HG02938 (cell line): ENCODE results near the gene CRYAA.

Experiments used
- ATAC-seq: cut with Tn5 transposase; IDR thresholded peaks from one replicate; pipeline ENCODE4 v1.9.1; 2021; ENCODE audit warnings: mild to moderate bottlenecking, moderate library complexity; ENCODE audit not compliant: unreplicated experiment

Gene CRYAA

DNA sequence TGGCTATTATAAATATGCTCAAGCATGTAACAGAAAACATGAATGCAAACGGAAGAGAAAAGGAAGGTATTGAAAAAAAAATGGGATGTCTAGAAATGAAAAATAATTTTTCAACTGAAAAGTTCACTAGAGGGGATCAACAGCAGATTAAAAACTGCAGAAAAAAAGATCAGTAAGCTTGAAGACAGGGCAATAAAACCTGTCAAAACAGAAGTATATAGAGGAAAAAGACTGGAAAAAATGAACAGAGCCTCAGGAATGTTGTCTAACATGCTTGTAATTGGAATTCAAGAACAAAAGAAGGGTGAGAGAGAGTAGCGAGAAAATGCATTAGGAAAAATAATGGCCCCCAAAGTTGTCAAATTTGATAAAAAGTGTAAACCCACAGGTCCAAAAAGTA, 29.6 kb downstream of the CRYAA start:
- no peak for ATAC-seq

DNA sequence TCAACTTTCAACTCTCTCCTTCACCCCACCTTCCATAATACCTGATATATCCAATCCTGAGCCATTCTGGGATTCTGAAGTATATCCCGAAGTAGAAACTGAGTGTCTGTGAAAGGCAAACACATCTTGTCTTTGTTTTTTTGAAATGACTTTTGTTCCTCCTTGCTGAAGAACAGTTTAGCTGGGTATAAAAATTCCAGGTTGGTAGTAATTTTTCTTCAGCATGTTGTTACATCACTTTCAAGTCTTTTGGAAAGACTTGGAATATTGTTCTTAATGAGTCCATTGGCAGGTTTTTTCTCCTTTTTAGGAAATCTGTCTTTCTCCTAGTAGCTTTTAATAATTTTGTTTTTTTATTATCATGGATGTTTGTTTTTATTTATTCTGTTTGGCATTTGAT, 32.7 kb downstream of the CRYAA start:
- no peak for ATAC-seq

DNA sequence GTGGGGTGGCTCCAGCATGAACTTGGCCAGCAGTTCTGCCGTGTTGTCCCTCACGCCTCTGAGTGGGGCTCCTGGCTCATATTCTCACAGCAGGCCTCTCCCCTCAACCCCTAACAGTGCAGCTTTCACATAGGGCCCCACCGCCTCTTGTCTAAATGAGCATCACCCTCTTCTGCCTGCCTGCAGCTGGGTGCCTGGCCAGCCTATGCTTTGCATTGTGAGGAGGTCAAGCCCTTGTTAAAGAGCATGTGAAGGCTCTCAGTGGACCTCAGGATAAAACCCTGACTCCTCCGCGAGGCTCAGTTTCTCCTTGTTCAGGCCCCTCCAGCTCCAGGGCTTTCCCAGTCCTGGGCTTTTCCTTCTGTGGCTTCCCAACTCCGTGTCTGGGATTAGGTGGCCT, 34.8 kb downstream of the CRYAA start:
- ATAC-seq, result no peak

DNA sequence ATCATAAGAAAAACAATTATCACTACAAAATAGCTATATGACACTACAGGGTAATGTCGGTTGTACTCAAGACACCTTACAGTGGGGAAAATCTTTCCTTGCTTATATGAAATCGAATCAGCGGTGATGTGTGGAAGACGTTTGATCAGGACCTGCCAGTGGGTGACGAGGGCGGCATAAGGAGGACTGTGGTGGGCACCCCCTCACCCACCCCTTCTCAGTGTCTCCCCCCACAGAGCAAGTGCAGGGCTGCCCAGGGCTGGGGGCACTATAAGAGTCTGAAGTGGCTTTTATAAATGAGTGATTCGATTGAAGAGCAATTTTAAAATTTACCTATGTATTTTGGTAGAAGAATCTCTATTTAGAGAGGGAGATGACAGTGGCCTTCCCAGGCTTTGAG, 35.8 kb downstream of the CRYAA start:
- no peak for ATAC-seq

DNA sequence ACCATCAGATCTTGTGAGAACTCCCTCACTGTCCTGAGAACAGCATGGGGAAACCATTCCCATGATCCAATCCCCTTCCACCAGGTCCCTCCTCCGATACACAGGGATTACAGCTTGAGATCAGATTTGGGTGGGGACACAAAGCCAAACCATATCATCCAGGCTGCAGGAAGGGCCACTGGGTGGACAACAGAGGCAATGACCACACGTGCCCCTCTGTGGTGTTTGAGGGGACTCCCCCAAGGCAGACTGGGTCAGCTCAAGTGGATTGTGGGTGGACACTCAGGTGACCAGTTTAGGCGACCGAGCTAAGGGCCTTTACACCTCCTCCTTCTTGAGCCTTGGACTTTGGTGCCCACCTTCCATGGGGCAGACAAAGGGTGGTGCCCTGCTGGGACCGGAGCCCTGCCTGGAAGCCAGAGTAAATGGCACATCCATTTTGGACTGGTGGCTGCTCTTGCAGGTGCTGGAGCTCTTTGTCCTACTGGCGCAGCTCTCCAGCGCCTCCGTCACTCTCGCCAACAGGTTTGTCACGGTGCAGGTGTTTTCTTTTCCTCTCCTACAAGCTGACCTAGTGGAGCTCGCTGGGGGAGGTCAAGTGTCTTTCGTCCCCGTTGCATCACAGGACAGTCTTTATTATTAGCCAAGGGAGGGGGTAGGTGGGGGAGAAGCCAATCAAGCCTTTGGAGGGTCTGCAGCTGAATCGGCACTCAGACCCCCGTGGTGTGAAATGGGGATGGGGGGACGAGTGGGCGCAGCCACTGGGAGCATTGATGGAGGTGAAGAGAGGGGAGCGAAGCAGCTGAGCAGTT, 37.6 kb downstream of the CRYAA start:
- no peak for ATAC-seq

DNA sequence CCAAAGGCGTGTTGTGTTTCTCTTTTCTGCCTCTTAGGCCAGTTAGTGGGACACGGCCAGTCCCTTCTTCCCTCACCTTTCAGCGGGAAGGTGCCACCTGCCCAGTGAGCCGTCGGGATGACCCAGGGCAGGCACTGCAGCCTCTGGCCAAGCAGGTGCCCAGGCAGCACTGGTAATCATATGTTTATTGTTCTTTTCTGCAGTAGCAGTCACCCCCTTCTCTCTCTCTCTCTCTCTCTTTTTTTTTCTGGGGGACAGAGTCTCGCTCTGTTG, 38.2 kb downstream of the CRYAA start:
- ATAC-seq, result no peak

DNA sequence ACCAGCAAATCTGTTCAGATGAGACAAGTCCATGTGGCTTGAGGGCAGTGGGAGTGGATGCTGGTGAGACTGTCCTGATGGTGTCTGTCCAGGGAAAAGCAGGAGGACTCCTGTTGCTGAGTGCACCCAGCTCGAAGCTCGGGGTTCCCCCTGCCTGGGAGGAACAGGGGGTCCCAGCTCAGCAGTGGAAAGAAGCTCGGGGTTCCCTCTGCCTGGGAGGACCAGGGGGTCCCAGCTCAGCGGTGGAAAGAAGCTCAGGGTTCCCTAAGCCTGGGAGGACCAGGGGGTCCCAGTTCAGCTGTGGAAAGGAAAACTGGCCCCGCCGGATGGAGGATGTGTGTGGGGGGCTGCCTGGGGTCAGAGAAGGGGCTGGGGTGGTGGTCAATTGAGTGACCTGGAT, 39.1 kb downstream of the CRYAA start:
- ATAC-seq, result no peak

DNA sequence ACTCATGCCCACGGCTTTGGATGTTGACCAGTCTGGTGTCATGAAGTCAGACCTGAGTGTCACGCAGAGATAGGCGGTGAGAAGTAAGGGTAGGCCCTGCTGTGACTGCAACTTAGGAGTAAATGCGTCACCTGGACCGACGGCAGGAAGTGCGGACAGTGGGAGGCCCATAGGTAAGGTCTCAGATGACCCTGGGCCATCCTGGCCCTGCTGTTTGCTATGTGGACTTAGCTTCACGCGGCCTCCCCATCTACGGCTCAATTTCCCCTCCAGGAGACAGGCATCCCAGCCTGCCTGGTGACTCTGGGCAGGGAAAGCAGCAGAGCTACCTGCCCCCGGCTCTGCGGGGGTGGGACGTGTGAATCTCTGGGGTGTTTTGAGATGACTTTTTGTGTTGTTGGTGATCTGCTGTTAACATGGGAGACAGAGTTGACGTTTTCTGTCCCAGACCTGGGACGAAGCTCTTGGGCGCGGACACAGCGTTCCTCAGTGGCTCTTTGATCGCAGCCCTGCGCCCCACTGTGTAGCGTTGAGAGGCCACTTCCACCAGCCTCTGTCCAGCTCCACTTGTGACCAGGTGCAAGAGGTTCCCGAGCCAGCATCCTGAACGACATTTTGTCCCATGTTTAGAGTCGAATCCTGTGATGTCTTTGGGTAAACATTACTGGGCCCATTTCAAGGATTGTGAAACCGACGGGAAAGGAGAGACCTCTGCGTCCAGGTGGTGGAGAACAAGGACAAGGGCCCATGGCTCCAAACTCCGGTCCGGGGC, 39.9 kb downstream of the CRYAA start:
- ATAC-seq, result no peak

DNA sequence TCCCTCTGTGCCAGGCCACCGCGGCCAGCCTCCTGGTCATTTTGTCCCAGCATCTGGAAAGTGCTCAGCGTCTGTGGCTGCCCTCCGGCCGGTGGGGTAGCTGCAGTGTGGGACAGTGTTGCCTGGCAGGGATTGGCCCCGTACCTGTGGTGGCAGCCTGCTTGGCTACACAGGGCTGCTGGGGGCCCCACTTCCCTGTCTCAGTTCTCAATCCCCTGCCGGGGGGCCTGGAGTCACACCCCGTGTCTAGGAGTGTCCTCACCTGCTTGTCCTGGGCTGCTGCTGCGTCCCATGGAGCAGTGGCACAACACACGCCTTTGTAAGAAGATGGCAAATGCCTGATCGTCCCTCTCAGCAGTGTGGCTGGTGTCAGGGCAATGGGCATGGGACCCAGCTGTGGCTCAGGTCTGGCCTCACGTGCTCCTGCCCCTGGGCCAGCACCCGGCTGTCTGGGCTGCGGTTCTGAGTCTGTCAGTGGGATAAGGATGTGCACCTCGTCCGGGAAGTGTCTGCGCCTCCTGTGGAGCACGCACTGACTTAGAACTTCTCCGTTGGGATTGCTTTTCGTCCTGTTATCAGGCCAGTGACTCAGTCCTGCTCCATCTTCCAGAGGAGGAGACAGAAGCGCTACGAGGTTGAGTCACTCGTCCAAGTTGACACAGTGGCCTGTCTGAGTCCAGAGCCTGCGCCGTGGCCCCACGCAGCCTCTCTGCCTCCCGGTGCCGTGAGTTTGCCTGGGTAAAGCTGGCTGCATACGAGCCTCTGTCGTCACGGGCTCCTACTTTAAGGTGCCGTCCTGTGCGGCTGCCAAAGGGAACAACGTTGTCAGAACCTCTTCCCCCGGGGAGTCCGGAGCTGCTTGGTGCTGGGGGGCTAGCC, 41.0 kb downstream of the CRYAA start:
- no peak for ATAC-seq

DNA sequence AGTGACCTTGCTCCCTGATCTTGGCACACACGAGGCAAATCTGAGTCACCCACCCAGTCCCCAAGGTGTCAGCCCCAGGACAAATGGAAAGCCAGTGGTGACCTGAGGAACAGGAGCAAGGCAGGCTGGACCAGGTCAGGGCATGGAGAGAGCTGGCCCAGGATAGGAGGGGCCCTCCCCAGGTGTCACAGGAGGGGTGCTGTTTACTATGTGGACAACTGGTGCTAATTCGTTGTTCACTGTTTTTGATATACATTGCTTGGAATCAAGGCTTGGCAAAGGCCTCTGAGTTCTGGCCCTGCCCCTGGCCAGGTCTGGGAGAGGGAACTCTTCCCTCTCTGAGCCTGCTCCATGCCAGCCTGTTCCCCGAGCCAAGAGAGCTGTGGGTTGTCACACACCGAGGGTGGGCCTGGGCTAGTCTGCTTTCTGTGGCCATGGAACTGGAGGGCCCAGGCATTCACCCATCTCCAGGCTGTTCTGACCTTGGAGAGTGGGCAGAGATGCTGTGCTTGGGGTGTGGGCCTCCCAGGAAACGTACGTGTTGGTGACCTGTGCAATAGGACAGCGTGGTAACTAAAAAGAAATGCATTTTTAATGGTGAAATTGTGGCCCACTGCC, 41.8 kb downstream of the CRYAA start:
- no peak for ATAC-seq

DNA sequence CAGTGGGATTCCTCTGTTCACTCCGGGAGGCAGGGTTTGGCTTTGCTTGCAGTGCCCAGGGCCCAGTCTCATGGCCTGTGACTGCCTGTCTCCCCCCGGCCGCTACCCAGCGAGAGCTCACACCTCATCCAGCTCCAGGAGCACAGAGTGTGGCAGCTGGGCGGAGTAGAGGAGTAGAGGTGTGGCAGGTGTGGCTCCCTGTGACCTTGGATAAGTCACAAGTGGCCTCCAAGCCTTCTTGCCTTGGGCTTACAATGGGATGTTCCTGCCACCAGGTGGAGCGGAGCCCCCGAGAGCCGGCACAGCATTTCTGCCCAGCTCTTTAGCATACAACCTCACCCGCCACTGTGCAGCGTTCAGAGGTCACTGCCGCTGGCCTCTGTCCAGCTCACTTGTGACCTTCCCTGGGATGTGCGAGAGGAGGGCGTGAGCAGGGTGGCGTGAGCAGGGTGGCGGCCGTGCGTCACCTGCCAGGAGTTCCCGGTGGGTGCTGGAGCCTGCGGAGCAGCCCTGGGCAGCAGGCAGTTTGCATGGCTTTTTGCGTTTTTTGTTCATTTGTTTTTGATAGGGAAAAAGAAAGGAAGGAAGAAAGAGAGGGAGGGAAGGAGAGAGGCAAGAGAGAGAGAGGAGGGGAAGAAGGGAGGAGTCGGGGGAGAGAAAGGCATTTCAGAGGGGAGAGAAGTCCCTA, 42.4 kb downstream of the CRYAA start:
- no peak for ATAC-seq

DNA sequence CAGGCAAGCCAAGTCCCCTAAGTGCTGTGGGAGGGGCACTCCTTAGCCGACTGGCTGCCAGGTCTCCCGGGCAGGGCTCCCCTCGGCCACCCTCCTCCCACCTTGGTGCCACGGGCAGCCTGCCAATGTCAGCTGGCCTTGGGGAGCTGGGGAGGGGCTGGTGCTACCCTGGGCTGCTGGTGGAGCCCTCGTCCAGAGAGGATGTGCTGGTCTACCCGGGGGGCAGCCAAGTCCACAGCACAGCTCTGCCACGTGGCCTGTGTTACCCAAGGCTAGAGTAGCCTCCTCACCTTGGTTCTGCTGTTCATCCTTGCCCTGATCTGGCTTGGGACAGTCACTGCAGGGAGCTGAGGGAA, 42.9 kb downstream of the CRYAA start:
- no peak for ATAC-seq
